WTC11 (cell line): ENCODE results near the gene NACC2. TPM values are rescaled to one million over a fixed set of nuclear protein-coding genes. Genes with fewer than 3 reads are reported as not detected.

Experiments
- ATAC-seq: fragments of 200-7000 bp; cut with Tn5 transposase; 2 replicates; pipeline ENCODE4 v1.10.0; 2021; ENCODE audit warnings: mild to moderate bottlenecking, moderate library complexity
- CTCF ChIA-PET: fragments of 300-600 bp; sonication (Branson Sonifier 250); formaldehyde crosslinking; loops from one replicate; lab custom pipeline; 2021; ENCODE audit warnings: antibody characterized with exemption; lab: Charles Lee
- POLR2A ChIA-PET: fragments of 350-600 bp; sonication (Branson Sonifier 250); formaldehyde crosslinking; loops from one replicate; lab custom pipeline; 2021; ENCODE audit warnings: antibody characterized with exemption; lab: Charles Lee
- DNase-seq: peaks from one replicate; pipeline ENCODE4 v3.0.0; 2021; ENCODE audit warnings: low spot score
- H3K27ac Mint-ChIP-seq: 2 replicates; pipeline ENCODE4 v1.8.0; 2021; ENCODE audit warnings: mixed read lengths
- H3K27me3 Mint-ChIP-seq: 2 replicates; pipeline ENCODE4 v1.8.0; 2021; ENCODE audit warnings: low read depth, mild to moderate bottlenecking, moderate library complexity, mixed read lengths
- H3K36me3 Mint-ChIP-seq: 2 replicates; pipeline ENCODE4 v1.8.0; 2021; ENCODE audit warnings: mixed read lengths
- H3K4me1 Mint-ChIP-seq: 2 replicates; pipeline ENCODE4 v1.8.0; 2022; ENCODE audit warnings: mixed read lengths
- H3K4me3 Mint-ChIP-seq: 2 replicates; pipeline ENCODE4 v1.8.0; 2021; ENCODE audit warnings: mild to moderate bottlenecking, moderate library complexity, mixed read lengths
- H3K9me3 Mint-ChIP-seq: 2 replicates; pipeline ENCODE4 v1.8.0; 2021; ENCODE audit warnings: mixed read lengths
- GTF2I ChIP-seq: fragments of 250-450 bp; sonication (Bioruptor Pico); conservative IDR thresholded peaks from 2 replicates; pipeline ENCODE4 v1.4.0; 2021; ENCODE audit warnings: mild to moderate bottlenecking
- JAZF1 ChIP-seq: fragments of 250-450 bp; sonication (Bioruptor Pico); IDR thresholded peaks from 2 replicates; pipeline ENCODE4 v1.9.0; 2021; ENCODE audit warnings: moderate library complexity, mild to moderate bottlenecking, inconsistent platforms
- JUN ChIP-seq: sonication (generic); formaldehyde crosslinking; IDR thresholded peaks from 2 replicates; pipeline ENCODE4 v1.8.0; 2023; ENCODE audit warnings: mild to moderate bottlenecking, missing genetic modification reagents
- KAT7 ChIP-seq: sonication (generic); formaldehyde crosslinking; IDR thresholded peaks from 2 replicates; pipeline ENCODE4 v1.8.1; 2023; ENCODE audit warnings: missing genetic modification reagents, mild to moderate bottlenecking, borderline replicate concordance
- NFYB ChIP-seq: sonication (generic); formaldehyde crosslinking; conservative IDR thresholded peaks from 2 replicates; pipeline ENCODE4 v1.8.0; 2022; ENCODE audit warnings: low read depth, missing genetic modification reagents
- RORB ChIP-seq: fragments of 250-450 bp; sonication (Bioruptor Pico); IDR thresholded peaks from 2 replicates; pipeline ENCODE4 v1.9.0; 2021; ENCODE audit warnings: mild to moderate bottlenecking
- ZNF317 ChIP-seq: sonication (generic); formaldehyde crosslinking; IDR thresholded peaks from 2 replicates; pipeline ENCODE4 v1.8.1; 2023; ENCODE audit warnings: low read depth, mild to moderate bottlenecking, moderate library complexity, missing genetic modification reagents, borderline replicate concordance
- ZNF416 ChIP-seq: fragments of 250-450 bp; sonication (Bioruptor Pico); IDR thresholded peaks from 2 replicates; pipeline ENCODE4 v1.9.0; 2021; ENCODE audit warnings: mild to moderate bottlenecking, inconsistent platforms
- total RNA-seq: library from RNA; stranded (reverse); gene quantifications from 3 replicates; pipeline ENCODE4 v1.2.3, GENCODE V29; 2021
- TF ChIP-seq, protein P1 (sequence below): sonication (generic); formaldehyde crosslinking; IDR thresholded peaks from 2 replicates; pipeline ENCODE4 v1.8.0; 2023; ENCODE audit warnings: missing genetic modification reagents, mild to moderate bottlenecking, borderline replicate concordance
- TF ChIP-seq, protein P2 (sequence below): sonication (generic); formaldehyde crosslinking; IDR thresholded peaks from 2 replicates; pipeline ENCODE4 v1.8.1; 2023; ENCODE audit warnings: mild to moderate bottlenecking, missing genetic modification reagents, borderline replicate concordance
- TF ChIP-seq, protein P3 (sequence below): sonication (generic); formaldehyde crosslinking; IDR thresholded peaks from 2 replicates; pipeline ENCODE4 v1.8.1; 2023; ENCODE audit warnings: mild to moderate bottlenecking, missing genetic modification reagents, moderate library complexity
- TF ChIP-seq, protein P4 (sequence below): sonication (generic); formaldehyde crosslinking; IDR thresholded peaks from 2 replicates; pipeline ENCODE4 v1.8.1; 2022; ENCODE audit warnings: missing genetic modification reagents, borderline replicate concordance
- TF ChIP-seq, protein P5 (sequence below): sonication (generic); formaldehyde crosslinking; IDR thresholded peaks from 2 replicates; pipeline ENCODE4 v1.8.1; 2022; ENCODE audit warnings: mild to moderate bottlenecking, moderate library complexity, missing genetic modification reagents
- TF ChIP-seq, protein P6 (sequence below): fragments of 250-450 bp; sonication (Bioruptor Pico); conservative IDR thresholded peaks from 2 replicates; pipeline ENCODE4 v1.9.0; 2021; ENCODE audit warnings: mild to moderate bottlenecking
- TF ChIP-seq, protein P7 (sequence below): sonication (generic); formaldehyde crosslinking; IDR thresholded peaks from 2 replicates; pipeline ENCODE4 v1.8.0; 2022; ENCODE audit warnings: mild to moderate bottlenecking, missing genetic modification reagents

The NACC2 gene
- total RNA-seq, 1 experiment from 2014 or later = 17.1 TPM

DNA sequence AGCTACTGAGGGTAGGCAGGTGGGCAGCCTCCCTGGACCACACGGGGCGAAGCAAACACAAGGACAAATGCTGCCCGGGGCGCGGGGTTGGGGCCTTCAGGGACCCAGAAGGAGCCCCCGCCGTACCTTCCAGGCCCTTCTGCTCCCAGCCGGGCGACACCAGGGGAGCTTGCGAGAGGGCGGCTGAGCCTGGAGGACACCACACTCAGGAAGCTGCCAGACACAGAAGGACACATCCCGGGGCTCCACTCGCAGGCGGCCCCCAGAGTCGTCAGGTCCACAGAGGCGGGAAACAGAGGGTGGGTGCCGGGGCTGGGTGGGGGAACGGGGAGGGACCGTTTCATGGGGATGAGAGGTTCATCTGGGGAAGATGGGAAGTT, 75.4 kb downstream of the NACC2 start (continued):
- TF ChIP-seq, protein P1, sequence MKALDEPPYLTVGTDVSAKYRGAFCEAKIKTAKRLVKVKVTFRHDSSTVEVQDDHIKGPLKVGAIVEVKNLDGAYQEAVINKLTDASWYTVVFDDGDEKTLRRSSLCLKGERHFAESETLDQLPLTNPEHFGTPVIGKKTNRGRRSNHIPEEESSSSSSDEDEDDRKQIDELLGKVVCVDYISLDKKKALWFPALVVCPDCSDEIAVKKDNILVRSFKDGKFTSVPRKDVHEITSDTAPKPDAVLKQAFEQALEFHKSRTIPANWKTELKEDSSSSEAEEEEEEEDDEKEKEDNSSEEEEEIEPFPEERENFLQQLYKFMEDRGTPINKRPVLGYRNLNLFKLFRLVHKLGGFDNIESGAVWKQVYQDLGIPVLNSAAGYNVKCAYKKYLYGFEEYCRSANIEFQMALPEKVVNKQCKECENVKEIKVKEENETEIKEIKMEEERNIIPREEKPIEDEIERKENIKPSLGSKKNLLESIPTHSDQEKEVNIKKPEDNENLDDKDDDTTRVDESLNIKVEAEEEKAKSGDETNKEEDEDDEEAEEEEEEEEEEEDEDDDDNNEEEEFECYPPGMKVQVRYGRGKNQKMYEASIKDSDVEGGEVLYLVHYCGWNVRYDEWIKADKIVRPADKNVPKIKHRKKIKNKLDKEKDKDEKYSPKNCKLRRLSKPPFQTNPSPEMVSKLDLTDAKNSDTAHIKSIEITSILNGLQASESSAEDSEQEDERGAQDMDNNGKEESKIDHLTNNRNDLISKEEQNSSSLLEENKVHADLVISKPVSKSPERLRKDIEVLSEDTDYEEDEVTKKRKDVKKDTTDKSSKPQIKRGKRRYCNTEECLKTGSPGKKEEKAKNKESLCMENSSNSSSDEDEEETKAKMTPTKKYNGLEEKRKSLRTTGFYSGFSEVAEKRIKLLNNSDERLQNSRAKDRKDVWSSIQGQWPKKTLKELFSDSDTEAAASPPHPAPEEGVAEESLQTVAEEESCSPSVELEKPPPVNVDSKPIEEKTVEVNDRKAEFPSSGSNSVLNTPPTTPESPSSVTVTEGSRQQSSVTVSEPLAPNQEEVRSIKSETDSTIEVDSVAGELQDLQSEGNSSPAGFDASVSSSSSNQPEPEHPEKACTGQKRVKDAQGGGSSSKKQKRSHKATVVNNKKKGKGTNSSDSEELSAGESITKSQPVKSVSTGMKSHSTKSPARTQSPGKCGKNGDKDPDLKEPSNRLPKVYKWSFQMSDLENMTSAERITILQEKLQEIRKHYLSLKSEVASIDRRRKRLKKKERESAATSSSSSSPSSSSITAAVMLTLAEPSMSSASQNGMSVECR = no peak
- TF ChIP-seq ZNF317 (CRISPR knock-in tag) (no peak), JUN (CRISPR knock-in tag) (no peak), KAT7 (no peak)

DNA sequence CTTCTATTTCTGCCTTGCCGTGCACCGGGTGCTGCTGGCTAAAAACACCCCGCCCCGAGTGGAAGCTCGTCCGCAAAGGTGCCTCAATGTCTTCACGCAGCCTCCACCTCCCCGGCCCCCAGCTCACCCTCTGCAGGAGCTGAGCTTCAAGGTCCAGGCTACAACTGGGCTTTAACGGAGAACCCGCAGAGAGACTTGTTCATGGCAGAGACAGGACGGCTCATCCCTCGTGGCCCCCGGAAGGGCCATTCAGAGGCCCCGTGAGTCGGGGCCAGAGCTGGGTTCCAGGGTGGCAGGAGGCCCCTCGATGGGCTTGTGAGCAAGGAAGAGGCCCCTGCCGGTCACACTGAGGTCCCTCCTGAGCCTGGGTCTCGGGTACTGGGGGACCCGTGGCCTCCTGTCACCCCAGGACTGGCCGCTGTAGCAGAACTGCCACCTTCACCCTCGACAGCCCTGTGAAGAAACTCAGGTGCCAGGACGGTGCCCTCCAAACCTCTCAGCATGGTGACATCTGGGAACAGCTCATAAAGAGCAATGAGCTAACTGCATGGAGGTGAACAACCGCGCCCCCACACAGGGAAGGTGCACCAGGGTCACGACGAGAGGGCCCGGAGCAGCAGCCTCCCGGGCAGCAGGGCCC, 75.9 kb downstream of the NACC2 start:
- ChIA-PET POLR2A (no interaction called here), CTCF (interaction anchor here (0.6 to 1.3 kb wide), 5 partner anchors 15 to 227 kb away, joined by 3 read pairs; no protein-coding TSS in a partner anchor)
- no peak overlapping the region for H3K4me3 Mint-ChIP-seq
- peaks cover 27% of the 10 kb centered on the region for H3K4me1 Mint-ChIP-seq
- no peak overlapping the region for H3K27ac Mint-ChIP-seq
- ATAC-seq = no peak
- no peaks in the 10 kb centered on the region for H3K9me3 Mint-ChIP-seq
- H3K27me3 Mint-ChIP-seq = no peaks in the 10 kb centered on the region
- H3K36me3 Mint-ChIP-seq = no peaks in the 10 kb centered on the region
- TF ChIP-seq GTF2I (CRISPR knock-in tag) (no peak), ZNF416 (CRISPR knock-in tag) (no peak), RORB (CRISPR knock-in tag) (no peak), NFYB (CRISPR knock-in tag) (no peak), JAZF1 (CRISPR knock-in tag) (no peak)
- TF ChIP-seq, protein P2, sequence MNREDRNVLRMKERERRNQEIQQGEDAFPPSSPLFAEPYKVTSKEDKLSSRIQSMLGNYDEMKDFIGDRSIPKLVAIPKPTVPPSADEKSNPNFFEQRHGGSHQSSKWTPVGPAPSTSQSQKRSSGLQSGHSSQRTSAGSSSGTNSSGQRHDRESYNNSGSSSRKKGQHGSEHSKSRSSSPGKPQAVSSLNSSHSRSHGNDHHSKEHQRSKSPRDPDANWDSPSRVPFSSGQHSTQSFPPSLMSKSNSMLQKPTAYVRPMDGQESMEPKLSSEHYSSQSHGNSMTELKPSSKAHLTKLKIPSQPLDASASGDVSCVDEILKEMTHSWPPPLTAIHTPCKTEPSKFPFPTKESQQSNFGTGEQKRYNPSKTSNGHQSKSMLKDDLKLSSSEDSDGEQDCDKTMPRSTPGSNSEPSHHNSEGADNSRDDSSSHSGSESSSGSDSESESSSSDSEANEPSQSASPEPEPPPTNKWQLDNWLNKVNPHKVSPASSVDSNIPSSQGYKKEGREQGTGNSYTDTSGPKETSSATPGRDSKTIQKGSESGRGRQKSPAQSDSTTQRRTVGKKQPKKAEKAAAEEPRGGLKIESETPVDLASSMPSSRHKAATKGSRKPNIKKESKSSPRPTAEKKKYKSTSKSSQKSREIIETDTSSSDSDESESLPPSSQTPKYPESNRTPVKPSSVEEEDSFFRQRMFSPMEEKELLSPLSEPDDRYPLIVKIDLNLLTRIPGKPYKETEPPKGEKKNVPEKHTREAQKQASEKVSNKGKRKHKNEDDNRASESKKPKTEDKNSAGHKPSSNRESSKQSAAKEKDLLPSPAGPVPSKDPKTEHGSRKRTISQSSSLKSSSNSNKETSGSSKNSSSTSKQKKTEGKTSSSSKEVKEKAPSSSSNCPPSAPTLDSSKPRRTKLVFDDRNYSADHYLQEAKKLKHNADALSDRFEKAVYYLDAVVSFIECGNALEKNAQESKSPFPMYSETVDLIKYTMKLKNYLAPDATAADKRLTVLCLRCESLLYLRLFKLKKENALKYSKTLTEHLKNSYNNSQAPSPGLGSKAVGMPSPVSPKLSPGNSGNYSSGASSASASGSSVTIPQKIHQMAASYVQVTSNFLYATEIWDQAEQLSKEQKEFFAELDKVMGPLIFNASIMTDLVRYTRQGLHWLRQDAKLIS (CRISPR knock-in tag) = no peak
- TF ChIP-seq, protein P3, sequence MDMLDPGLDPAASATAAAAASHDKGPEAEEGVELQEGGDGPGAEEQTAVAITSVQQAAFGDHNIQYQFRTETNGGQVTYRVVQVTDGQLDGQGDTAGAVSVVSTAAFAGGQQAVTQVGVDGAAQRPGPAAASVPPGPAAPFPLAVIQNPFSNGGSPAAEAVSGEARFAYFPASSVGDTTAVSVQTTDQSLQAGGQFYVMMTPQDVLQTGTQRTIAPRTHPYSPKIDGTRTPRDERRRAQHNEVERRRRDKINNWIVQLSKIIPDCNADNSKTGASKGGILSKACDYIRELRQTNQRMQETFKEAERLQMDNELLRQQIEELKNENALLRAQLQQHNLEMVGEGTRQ (CRISPR knock-in tag) = no peak
- TF ChIP-seq, protein P4, sequence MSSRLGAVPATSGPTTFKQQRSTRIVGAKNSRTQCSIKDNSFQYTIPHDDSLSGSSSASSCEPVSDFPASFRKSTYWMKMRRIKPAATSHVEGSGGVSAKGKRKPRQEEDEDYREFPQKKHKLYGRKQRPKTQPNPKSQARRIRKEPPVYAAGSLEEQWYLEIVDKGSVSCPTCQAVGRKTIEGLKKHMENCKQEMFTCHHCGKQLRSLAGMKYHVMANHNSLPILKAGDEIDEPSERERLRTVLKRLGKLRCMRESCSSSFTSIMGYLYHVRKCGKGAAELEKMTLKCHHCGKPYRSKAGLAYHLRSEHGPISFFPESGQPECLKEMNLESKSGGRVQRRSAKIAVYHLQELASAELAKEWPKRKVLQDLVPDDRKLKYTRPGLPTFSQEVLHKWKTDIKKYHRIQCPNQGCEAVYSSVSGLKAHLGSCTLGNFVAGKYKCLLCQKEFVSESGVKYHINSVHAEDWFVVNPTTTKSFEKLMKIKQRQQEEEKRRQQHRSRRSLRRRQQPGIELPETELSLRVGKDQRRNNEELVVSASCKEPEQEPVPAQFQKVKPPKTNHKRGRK = no peak
- TF ChIP-seq, protein P5, sequence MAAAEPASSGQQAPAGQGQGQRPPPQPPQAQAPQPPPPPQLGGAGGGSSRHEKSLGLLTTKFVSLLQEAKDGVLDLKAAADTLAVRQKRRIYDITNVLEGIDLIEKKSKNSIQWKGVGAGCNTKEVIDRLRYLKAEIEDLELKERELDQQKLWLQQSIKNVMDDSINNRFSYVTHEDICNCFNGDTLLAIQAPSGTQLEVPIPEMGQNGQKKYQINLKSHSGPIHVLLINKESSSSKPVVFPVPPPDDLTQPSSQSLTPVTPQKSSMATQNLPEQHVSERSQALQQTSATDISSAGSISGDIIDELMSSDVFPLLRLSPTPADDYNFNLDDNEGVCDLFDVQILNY (CRISPR knock-in tag) = no peak
- TF ChIP-seq, protein P6, sequence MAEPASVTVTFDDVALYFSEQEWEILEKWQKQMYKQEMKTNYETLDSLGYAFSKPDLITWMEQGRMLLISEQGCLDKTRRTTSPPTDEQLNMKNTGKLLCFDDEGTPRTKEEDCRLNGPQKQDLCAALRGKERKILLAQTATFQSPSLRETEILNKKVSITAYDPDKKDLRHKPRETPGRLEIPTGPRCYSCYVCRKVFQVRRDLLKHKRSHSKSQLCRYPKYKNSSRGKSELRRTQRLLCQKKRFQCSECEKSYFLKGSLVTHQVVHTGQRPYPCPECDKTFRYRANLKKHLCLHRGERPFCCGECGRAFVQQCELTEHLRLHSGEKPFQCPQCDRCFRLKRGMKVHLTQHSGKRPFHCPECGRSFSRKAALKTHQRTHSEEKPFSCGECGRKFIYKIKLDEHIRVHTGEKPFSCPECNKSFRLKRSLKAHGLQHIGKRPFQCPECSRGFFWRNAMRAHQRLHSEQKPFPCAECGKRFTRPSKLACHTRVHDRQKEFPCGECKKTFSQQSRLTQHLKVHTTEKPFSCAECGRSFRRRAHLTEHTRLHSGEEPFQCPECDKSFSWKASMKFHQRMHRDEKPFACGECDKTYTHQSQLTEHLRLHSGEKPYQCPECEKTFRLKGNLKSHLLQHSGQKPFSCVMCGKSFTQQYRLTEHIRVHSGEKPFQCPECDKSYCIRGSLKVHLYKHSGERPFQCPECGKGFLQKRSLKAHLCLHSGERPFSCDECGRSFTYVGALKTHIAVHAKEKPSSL (CRISPR knock-in tag) = no peak
- TF ChIP-seq, protein P7, sequence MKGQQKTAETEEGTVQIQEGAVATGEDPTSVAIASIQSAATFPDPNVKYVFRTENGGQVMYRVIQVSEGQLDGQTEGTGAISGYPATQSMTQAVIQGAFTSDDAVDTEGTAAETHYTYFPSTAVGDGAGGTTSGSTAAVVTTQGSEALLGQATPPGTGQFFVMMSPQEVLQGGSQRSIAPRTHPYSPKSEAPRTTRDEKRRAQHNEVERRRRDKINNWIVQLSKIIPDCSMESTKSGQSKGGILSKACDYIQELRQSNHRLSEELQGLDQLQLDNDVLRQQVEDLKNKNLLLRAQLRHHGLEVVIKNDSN = no peak
- no peak for DNase-seq
